DOHH2 (cell line): ENCODE measurements around the gene APC.
A peak's percentile ranks its signal among the peaks of the same experiment; 100 is the strongest.

Source experiments
- EZH2phosphoT487 ChIP-seq: fragments of 200-600 bp; sonication (generic); IDR thresholded peaks from 2 replicates; pipeline ENCODE4 v1.6.1; 2017; ENCODE audit warnings: borderline replicate concordance, mild to moderate bottlenecking, antibody characterized with exemption, low read length, moderate library complexity, mixed read lengths
- TF ChIP-seq, protein P1 (sequence below): fragments of 200-600 bp; sonication (generic); IDR thresholded peaks from one replicate; pipeline ENCODE4 v1.5.1; 2014; ENCODE audit warnings: antibody characterized with exemption, mild to moderate bottlenecking, low read depth, low read length; ENCODE audit not compliant: poor library complexity, severe bottlenecking

DNA sequence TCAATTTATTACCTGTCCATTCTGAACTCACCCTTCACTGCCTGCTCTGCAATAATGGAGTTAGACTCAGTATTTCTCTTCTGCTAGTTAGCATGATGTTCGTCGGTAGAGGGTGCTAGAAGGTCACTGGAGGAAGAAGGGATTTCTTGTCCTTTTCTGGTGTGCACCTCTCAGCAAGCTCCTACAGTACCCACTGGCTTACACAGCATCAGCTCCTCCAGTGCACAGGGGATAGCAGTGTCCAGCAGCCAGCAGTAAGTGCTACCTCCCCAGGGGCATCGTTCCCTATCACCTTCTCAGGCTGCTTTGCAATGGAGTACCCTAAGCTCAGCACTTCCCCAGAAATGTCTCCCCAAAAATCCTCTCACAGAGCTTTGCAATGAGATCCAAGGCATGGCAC is 45.9 kb upstream of the APC start:
- TF ChIP-seq, protein P1, sequence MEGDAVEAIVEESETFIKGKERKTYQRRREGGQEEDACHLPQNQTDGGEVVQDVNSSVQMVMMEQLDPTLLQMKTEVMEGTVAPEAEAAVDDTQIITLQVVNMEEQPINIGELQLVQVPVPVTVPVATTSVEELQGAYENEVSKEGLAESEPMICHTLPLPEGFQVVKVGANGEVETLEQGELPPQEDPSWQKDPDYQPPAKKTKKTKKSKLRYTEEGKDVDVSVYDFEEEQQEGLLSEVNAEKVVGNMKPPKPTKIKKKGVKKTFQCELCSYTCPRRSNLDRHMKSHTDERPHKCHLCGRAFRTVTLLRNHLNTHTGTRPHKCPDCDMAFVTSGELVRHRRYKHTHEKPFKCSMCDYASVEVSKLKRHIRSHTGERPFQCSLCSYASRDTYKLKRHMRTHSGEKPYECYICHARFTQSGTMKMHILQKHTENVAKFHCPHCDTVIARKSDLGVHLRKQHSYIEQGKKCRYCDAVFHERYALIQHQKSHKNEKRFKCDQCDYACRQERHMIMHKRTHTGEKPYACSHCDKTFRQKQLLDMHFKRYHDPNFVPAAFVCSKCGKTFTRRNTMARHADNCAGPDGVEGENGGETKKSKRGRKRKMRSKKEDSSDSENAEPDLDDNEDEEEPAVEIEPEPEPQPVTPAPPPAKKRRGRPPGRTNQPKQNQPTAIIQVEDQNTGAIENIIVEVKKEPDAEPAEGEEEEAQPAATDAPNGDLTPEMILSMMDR: peak; percentile 77
- no peak for TF ChIP-seq EZH2phosphoT487
